NCI-H82 treated with DMSO at 0.1 percent for 48 hours (cell line): ENCODE data around the gene GFRA3.
"Not testable (repeated sequence)": the region's sequence is repeated elsewhere in the genome, so short reads cannot be mapped to it uniquely, and the experiment has no call there.

Source experiments
- DNase-seq: peaks from one replicate; lab custom pipeline; 2025; ENCODE audit not compliant: unreplicated experiment; lab: John Stamatoyannopoulos, UW

GFRA3 gene

DNA sequence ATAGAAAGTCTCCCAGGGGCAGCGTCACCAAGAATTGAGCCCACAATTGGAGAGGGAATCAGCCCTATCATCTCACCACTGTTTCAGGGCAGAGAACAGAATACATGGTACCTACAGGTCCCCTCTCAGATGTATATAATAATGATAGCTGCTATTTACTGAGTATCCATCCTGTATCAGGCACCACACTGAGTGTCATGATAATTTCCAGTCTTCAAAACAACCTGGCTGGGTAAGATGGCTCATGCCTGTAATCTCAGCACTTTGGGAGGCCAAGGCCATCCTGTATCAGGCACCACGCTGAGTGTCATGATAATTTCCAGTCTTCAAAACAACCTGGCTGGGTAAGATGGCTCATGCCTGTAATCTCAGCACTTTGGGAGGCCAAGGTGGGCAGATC, 26.6 kb downstream of the GFRA3 start:
- DNase-seq = not testable (repeated sequence)

DNA sequence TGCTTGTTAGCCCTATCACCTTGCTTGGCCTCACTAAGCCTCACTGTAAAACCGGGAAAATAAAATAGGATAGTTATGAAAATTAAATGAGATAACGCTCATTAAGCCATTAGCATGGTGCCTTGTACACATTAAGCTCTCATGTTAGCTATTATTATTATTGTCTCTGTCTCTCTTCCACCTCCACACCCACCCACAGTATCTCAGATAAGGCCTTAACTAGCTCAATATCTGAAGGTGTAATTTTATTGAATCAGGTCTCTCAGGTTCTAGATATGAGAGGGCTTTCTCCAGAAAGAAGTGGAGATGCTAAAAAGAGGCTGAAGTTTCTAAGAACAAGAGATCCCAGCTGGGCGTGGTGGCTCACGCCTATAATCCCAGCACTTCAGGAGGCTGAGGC, 27.6 kb downstream of the GFRA3 start:
- DNase-seq = no peak

DNA sequence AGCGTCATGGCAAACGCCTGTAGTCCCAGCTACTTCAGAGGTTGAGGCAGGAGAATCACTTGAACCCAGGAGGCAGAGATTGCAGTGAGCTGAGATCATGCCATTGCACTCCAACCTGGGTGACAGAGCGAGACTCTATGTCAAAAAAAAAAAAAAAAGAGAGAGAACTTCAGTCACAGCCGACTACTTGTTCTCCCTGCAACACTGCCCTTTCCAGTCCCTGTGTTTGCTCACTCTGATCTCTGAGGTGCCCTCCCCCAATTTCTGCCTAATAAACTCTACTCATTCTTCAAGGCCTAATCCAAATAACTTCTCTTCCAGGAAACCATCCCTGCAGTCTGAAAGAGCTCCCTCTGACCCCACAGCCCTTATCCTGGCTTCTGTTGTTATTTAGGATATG, 28.1 kb downstream of the GFRA3 start:
- DNase-seq = no peak

DNA sequence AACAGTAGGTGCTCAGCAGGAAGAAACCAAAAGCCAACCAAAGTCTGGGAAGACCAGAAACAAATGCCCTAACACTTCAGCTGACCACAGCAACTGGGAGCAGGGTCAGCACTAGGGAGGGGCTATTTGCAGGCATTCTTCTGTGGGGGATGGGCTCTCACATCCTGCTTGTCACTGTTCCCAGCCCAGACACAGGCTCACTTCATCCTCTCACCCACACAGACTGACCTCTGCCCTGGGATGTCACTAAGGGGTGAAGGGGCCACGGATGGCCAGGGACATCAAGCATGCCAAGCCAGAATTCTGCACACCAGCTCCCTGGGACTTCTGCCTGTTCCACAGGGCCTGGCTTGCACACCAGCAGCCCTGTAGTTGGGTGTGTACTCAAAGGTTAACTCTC, 28.7 kb downstream of the GFRA3 start:
- DNase-seq = no peak

DNA sequence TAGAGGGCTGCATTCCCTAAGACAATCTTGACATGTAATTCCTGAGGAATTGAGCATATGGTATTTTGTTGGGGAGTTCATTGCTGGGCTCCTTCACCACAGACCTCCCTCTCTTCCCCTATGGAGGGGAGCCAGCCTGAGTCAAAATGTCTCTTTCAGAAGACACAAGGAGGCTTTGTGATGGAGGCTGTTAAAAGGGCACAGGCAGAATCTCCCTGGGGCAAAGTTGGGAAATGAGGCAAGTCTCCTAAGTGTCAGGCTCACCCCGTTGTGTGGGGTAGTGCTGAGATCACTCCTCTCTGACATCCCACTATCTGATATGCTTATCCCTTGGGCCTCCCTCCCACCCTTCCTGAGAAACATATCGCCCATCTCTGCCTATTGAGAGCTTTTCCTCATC, 30.6 kb downstream of the GFRA3 start:
- no peak for DNase-seq

DNA sequence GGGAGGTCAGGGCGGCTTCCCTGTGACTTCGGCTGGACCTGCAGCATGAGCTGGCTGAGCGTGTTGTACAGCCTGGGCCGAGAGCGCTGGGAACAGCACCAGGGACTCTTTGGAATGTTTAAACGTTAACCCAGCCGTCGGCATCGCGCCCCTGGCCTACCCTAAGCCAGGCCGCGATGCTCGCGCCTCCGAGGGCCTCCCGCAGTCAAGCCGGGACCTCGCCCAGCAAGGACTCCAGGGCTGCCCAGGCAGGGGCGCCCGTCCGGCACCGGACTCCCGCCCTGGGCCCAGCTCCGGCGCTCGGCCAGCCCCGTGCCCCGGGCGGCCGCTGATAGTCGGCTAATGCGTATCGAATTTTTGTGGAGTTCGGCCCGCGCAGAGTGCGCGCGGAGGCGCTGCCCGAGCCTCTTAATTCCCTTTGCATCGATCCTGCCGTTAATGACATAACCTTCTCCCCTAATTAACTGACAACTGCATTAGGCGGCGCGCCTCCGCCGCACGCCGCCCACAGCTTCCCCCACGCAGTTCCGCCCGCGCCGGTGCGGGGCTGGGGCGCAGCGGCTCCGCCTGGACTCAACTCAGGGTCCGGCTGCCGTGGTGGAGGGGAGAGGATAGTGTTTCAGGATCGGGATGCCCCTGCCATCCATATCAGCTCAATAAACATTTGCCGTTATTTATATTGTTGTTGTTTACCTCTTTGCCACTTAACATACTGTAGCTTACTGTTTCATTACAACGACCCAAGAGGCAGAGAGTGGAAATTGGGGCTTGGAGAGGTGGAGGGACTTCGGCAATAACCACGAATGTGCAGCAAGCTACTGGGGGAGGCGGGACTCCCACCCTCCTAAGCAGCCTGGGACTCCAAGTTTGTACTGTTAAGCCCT, 32.5 kb downstream of the GFRA3 start:
- DNase-seq = peak; percentile 54

DNA sequence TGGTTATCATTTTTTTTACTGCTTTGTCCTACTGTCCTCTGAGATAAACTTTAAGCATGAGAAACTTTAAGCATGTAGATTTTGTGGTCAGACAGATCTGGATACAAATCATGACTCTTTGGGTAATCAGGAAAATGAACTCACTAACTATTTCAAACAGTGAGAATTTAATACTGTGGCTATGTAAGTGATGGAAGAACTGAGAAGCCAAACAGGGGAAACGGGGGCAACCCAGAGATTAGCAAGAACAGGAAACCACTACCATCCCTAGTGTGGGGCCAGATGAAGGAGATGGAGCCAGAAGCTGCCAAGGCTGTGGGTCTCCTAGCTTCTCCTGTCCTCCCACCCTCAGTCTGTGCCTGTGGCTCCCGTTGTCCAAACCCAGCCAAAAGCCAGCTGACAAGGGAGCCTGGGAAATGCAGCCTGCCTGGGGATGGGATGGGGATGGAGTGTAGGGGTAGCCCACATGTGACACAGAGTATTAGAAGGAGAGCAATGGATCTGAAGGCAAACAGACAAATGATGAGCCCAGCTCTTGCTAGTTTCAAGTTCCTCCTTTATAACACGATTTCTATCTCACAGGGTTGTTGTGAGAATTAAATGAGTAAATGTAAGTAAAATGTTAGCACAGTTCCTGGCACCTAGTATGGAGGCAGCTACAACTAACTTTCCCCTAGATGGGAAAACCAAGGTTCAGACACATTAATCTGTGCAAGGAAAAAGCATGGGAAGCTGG, 33.6 kb downstream of the GFRA3 start:
- no peak for DNase-seq

DNA sequence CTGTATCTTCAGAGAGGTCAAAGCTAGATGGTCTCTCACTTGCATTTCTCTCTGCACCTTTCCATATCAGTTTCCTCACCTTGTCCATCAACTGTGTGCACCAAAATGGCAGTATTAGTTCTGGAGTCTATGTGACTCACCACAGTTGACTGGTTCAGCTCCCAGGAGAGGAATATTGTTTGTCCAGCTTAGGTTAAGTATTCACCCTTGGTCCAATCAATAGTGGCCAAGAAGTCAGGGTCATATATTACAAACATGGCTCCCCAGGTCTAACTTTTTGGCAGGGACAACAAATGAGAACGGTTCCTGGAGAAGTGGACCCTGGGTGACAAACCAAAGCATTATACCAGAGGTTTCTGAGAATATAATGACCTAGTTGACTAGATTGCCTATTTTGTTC, 36.4 kb downstream of the GFRA3 start:
- no peak for DNase-seq

DNA sequence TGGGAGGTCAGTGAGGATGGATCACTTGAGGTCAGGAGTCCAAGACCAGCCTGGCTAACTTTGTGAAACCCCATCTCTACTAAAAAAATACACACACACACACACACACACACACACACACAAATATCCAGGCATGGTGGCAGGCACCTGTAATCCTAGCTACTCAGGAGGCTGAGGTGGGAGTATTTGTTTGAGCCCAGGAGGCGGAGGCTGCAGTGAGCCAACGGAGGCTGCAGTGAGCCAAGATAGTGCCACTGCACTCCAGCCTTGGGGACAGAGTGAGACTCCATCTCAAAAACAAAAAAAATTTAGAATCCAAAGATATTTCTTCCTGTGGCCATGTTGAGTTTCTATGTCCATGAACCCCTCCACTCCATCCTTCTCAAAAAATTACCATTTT, 39.8 kb downstream of the GFRA3 start:
- no peak for DNase-seq

DNA sequence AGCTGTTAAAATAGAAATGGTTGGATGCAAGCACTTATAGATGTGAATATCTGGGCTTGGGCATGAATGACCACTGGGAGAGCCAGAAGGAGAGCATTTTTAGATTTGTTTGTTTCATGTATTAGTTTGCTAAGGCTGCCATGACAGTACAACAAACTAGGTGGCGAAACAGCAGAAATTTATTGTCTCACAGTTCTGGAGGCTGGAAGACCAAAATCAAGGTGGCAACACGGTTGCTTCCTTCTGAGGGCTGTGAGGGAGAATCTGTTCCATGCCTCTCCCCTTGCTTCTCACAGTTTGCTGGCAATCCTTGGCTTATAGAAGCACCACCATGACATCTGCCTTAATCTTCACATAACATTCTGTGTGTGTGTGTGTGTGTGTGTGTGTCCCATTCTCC, 41.1 kb downstream of the GFRA3 start:
- no peak for DNase-seq

DNA sequence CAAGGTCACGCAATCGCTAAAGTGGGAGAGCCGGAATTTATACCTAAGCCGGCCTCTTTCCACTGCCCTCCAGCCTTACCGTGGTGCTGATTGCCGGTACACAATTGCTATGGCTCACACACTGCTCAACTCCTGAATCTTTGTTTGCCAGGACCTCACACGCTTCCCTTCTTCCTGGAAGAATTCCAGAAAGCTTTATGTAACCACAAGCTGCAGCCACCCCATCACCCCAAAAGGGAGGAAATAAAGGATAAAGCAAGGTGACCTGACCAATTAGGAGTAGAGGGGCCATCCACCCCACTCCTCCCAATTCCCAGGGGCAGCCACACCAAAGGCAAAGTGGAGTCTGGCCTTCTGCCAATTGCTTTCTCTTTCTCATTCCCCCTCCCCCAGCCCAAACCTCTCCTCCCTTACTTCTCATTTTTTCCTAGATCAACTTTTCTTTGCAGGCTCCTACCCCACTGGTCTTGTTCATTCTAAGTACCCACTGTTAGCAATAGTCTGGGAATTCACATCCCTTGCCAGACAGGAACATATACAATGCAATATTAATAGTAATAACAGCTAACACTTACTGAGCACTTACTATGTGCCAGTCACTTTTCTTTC, 43.3 kb downstream of the GFRA3 start:
- DNase-seq = no peak

DNA sequence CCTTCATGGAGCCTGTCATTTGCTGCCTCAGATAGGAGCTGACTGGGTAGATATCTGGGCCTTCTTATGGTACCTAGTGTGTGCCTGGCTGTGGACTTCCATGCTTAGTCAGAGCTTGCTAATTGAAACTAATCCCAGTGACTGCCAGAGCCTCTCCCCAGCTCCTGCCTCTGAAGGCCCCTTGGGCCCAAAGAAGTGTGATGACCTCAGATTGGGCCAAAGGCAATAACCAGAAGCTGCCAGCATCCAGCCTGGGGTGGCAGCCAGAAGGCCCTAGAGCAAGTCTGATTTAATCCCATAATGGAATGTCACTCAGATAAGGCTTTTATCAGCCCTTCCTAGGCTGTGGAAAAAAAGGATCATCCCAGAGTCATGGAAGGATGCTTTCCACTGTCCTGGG, 44.2 kb downstream of the GFRA3 start:
- peak; percentile 78 for DNase-seq

DNA sequence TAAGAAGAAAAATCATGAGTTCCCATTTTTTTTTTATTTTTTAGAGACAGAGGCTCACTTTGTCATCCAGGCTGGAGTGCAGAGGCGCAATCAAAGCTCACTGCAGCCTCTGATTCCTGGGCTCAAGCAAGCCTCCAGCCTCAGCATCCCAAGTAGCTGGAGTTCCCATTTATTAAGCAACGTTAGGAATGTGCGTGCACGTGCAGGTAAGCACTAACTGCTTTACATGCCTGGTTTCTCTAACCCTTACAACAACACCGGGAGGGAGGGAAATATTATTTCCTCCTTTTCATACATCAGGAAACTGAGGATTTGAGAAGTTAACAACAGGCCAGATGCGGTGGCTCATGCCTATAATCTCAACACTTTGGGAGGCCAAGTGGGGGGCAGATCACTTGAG, 45.0 kb downstream of the GFRA3 start:
- DNase-seq = no peak

DNA sequence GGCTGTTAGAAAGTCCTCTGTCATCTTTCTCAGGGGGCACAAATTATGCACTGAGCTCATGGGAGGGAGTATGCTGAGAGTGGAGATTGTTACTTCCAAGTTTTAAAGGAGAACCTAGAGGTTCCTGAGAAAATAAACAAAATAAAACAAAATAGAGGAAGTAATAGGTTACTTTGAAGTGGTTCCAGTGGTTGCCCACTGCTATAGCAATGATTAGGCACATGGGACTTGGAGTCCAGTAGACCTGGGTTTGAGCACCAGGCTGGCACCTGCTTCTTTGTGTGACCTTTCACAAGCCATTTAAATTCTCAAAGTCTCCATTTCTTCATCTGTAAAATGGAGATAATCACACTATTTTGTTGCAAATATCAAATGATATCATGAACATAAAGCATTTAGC, 47.5 kb downstream of the GFRA3 start:
- DNase-seq = no peak

DNA sequence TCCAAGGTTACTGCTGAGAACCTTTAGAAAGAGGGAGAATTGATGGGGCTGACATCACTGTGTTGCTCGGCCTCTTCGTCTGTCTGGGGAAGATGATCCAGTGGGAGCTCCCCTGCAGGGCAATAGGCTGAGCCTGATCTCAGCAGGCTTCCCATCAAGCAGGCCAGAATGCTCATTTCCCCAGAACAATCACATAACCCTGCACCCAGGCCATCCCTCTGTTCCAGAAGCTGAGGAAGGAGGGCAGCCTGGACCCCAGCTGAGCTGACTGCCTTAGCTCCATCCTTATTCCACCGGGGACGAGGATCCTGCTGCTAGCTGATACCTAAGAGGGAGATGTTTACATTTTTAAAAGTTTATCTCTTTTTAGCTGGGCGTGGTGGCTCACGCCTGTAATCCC, 49.7 kb downstream of the GFRA3 start:
- no peak for DNase-seq

DNA sequence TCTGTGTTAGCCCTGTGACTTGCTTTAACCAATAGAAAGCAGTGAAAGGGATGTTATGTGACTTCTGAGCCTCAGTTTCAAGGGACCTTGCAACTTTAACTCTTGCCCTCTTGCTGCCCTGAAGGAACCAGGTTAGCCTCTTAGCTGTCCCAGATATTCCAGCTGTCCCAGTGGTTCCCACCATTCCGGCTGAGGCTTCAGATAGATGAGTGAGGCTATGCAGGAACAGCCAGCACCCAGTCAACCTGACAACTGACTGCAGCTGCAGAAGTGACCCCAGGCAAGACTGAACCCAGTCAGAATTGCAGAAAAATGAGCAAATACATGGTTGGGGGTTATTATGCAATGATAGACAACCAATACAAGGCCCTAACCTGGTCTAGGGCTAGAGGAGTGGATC, 50.9 kb downstream of the GFRA3 start:
- DNase-seq = no peak

DNA sequence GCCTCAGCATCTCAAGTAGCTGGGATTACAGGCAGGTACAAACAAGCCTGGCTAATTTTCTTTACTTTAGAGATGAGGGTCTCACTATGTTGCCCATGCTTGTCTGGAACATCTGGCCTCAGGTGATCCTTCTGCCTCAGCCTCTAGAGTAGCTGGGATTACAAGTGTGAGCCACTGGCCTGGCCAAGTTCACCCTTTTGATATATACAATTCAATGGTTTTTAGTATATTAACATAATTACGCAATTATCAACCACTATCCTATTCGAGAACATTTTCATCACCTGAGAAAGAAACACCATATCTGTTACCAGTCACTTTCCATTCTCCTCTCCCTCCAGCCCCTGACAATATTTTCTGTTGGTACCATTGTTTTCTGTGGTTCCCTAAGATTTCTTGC, 57.6 kb downstream of the GFRA3 start:
- DNase-seq = no peak

DNA sequence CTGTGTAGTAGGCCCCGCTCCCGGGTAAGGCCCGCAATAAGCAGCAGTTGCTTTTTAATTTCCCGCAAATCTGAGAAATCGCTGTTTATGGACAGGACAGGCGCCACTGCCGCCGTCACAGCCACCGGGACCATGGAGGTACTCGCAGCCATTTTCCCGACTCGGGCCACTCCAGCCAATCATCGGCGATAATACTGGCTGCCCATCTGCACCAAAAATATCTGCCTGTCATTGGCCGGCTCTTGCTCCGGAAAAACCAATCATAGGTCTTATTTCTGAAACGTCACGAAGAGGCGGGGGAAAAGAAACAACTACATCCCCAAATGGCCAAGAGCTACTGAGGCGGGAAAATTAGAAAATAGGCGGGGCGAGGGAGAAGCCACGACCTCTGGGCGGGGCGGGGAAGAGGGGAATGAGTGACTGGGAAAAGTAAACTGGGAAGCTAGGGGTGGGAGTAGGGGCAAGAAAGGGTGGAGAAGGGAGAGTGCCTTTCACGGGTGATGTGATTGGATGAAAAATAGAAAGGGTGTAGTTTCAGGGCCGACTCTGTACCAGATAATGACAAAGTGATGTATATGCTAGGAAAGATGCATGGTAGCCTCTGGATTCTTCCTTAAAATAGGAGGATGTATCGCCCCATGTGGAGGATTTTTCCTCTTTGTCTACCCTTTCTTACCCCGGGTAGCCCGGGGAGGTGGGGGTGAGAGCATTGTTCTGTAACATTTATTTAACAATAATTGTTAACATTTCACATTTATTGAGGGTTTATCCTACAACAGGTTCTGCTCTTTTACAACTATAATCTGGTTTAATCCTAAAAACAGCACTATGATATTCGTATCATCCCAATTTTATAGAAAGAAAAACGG, 61.0 kb downstream of the GFRA3 start, which contains the start of gene CDC23:
Gene CDC23 (minus strand): TSS at position 163 of the 869 bp plus-strand sequence. CDS start 11 bp downstream, at position 152.
- DNase-seq = peak; percentile 96

DNA sequence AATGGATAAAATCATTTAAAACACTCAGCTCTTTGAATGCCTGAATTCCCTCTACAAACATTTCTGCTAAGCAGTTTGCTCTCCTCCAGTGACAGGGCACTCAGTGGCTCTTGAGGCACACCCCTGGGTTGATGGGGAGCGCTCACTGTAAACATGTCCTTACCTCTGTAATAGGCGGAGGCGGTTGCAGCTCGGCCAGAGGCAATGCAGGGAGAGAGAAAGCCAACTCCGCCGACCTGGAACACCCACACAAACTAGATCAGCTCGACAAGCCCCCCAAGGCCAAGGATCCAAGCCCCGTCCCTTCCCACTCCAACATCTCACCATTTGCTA, 61.6 kb downstream of the GFRA3 start:
- DNase-seq = no peak

DNA sequence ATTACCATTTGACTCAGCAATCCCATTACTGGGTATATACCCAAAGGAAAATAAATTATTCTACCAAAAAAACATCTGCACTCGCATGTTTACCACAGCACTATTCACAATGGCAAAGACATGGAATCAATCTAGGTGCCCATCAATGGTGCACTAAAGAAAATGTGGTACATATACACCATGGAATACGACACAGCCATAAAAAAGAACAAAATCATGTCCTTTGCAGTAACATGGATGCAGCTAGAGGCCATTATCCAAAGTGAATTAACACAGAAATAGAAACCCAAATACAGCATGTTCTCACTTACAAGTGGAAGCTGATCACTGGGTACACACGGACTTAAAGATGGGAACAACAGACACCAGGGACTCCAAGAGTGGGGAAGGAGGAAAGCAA, 63.4 kb downstream of the GFRA3 start:
- DNase-seq = no peak
